DND-41 (cell line): Measurements from ENCODE around the gene CLNK.

Experiments
- CTCF ChIP-seq: IDR thresholded peaks from 2 replicates; pipeline ENCODE4 v1.5.1; 2012; ENCODE audit warnings: borderline replicate concordance, low read length, moderate library complexity, mild to moderate bottlenecking; ENCODE audit not compliant: poor library complexity, severe bottlenecking; ENCODE audit errors: extremely low read depth
- EZH2 ChIP-seq: IDR thresholded peaks from 3 replicates; pipeline ENCODE4 v1.6.1; 2012; ENCODE audit warnings: borderline replicate concordance, low read depth, mild to moderate bottlenecking, moderate library complexity, low read length, inconsistent platforms; ENCODE audit not compliant: severe bottlenecking

DNA sequence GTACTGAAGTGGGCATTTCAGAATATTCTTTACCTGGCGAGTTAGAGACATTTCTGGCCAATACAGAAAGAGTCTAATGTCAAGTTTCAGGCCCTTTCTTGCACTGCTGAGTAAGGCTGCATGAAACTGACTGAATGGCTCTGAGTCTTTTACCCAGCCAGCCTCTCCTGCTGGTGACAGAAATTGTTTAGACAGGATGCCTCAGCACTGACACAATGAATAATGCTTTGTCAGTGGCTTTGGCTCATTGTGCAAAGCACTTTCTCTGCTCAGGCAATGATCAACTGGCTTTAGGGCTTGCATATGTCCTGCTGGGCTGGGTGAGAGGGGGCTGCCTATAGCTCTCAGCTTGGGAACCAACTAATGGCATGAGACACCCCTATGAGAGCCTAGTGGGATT, 45.5 kb downstream of the CLNK start:
- TF ChIP-seq CTCF, result no peak
- TF ChIP-seq EZH2, result no peak
